Fibroblast of lung (primary cell): ENCODE data around the gene RCAN3. TPM values are rescaled to one million over a fixed set of nuclear protein-coding genes. Genes with fewer than 3 reads are reported as not detected.

Experiments
- DNase-seq, 2 donors: peaks; one replicate each; pipeline versions ENCODE4 v3.0.0 to v3.0.0-alpha.2; 2010; ENCODE audit warnings: low read depth in 2 of 2
- H2AFZ ChIP-seq: 2 replicates; pipeline ENCODE4 v1.5.1; 2012; ENCODE audit warnings: low read length, control low read depth, inconsistent platforms
- H3K27ac ChIP-seq: 2 replicates; pipeline ENCODE4 v1.5.1; 2011; ENCODE audit warnings: low read length, control low read depth; ENCODE audit not compliant: insufficient read depth
- H3K27me3 ChIP-seq: 2 replicates; pipeline ENCODE4 v1.5.1; 2011; ENCODE audit warnings: mild to moderate bottlenecking, low read length; ENCODE audit not compliant: control insufficient read depth, insufficient read depth
- H3K36me3 ChIP-seq: 2 replicates; pipeline ENCODE4 v1.5.1; 2011; ENCODE audit warnings: low read length; ENCODE audit not compliant: control insufficient read depth, insufficient read depth
- H3K4me1 ChIP-seq: 2 replicates; pipeline ENCODE4 v1.5.1; 2011; ENCODE audit warnings: low read length; ENCODE audit not compliant: control insufficient read depth, insufficient read depth; ENCODE audit errors: extremely low read depth
- H3K4me2 ChIP-seq: 2 replicates; pipeline ENCODE4 v1.5.1; 2011; ENCODE audit warnings: low read length, control low read depth; ENCODE audit not compliant: insufficient read depth; ENCODE audit errors: extremely low read depth
- H3K4me3 ChIP-seq, 4 experiments: fragments of 200-600 bp in 1 of 4; sonication (generic) in 1 of 4; replicated peaks in 1 of 4; 2 replicates each; pipeline ENCODE4 v1.5.1; 2011 to 2016; ENCODE audit warnings: low read length in 4 of 4, low read depth in 3 of 4, mild to moderate bottlenecking in 3 of 4, control low read depth in 2 of 4, inconsistent platforms in 1 of 4, mixed read lengths in 1 of 4; ENCODE audit not compliant: insufficient read depth in 1 of 4; ENCODE audit errors: control extremely low read depth in 1 of 4
- H3K79me2 ChIP-seq: 2 replicates; pipeline ENCODE4 v1.5.1; 2012; ENCODE audit warnings: mild to moderate bottlenecking, low read length, inconsistent platforms; ENCODE audit not compliant: control insufficient read depth, insufficient read depth
- H3K9ac ChIP-seq: 2 replicates; pipeline ENCODE4 v1.5.1; 2011; ENCODE audit warnings: mild to moderate bottlenecking, low read length, control low read depth; ENCODE audit not compliant: insufficient read depth
- H3K9me3 ChIP-seq: 2 replicates; pipeline ENCODE4 v1.5.1; 2012; ENCODE audit warnings: low read depth, low read length; ENCODE audit not compliant: control insufficient read depth, insufficient read depth
- H4K20me1 ChIP-seq: 2 replicates; pipeline ENCODE4 v1.5.1; 2011; ENCODE audit warnings: low read length; ENCODE audit not compliant: control insufficient read depth, insufficient read depth; ENCODE audit errors: extremely low read depth
- EZH2 ChIP-seq: IDR thresholded peaks from 2 replicates; pipeline ENCODE4 v1.5.1; 2012; ENCODE audit warnings: low read length, control low read depth, mild to moderate bottlenecking; ENCODE audit errors: missing control alignments
- polyA plus RNA-seq, 2 donors: library from polyadenylated mRNA; depleted of rRNA in 1 of 2; stranded (reverse) in 1 of 2; unstranded in 1 of 2; fragments of >200 nt; gene quantifications; 2 replicates each; pipeline ENCODE4 v1.2.1, GENCODE V29; 2011 to 2012; ENCODE audit warnings: missing spikeins in 1 of 2
- total RNA-seq: library from RNA; depleted of rRNA; stranded (reverse); fragments of >200 nt; gene quantifications from 2 replicates; pipeline ENCODE4 v1.2.1, GENCODE V29; 2014
- TF ChIP-seq, protein P1 (sequence below), 2 donors: IDR thresholded peaks in 1 of 2; conservative IDR thresholded peaks in 1 of 2; 1 replicate in 1 of 2; 2 replicates in 1 of 2; pipeline ENCODE4 v1.5.1; 2011 to 2012; ENCODE audit warnings: low read length in 2 of 2, control low read depth in 1 of 2, inconsistent platforms in 1 of 2, low read depth in 1 of 2, mild to moderate bottlenecking in 1 of 2

Gene RCAN3
- total and polyA plus RNA-seq, 2 donors (not counting 1 experiment from before 2014, with no cell fraction given) = 5.0 to 17.3 TPM

DNA sequence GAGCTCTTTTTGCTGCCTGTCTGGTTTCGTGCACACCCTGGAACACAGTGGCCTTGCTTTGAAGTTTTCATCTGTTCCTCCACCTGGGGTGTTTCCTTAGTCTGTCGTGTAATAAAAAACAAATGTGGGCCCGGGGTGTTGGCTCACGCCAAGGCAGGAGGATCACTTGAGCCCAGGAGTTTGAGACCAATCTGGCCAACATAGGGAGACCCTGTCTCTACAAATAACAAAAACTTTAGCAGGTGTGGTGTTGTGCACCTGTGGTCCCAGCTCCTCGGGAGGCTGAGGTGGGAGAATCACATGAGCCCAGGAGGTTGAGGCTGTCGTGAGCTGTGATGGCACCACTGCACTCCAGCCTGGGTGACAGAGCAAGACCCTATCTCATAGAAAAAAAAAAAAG, 57.7 kb downstream of the RCAN3 start:
- TF ChIP-seq, protein P1, sequence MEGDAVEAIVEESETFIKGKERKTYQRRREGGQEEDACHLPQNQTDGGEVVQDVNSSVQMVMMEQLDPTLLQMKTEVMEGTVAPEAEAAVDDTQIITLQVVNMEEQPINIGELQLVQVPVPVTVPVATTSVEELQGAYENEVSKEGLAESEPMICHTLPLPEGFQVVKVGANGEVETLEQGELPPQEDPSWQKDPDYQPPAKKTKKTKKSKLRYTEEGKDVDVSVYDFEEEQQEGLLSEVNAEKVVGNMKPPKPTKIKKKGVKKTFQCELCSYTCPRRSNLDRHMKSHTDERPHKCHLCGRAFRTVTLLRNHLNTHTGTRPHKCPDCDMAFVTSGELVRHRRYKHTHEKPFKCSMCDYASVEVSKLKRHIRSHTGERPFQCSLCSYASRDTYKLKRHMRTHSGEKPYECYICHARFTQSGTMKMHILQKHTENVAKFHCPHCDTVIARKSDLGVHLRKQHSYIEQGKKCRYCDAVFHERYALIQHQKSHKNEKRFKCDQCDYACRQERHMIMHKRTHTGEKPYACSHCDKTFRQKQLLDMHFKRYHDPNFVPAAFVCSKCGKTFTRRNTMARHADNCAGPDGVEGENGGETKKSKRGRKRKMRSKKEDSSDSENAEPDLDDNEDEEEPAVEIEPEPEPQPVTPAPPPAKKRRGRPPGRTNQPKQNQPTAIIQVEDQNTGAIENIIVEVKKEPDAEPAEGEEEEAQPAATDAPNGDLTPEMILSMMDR (conservative IDR thresholded peaks at IDR 0.05 in 1 of 2, IDR thresholded peaks at IDR 0.05 in 1 of 2; ENCODE audit: low read depth in 1 of 2, low read length in 2 of 2) = no peak
- TF ChIP-seq EZH2 = no peak
- no peak overlapping the region for H3K4me2 ChIP-seq
- no peak overlapping the region for H2AFZ ChIP-seq
- no peaks in the 10 kb centered on the region for H3K79me2 ChIP-seq
- DNase-seq = no peak
- H3K9me3 ChIP-seq = no peaks in the 10 kb centered on the region
- no peaks in the 10 kb centered on the region for H3K36me3 ChIP-seq
- no peaks in the 10 kb centered on the region for H4K20me1 ChIP-seq
- H3K4me1 ChIP-seq = no peaks in the 10 kb centered on the region
- no peak overlapping the region for H3K9ac ChIP-seq
- no peak overlapping the region for H3K4me3 ChIP-seq
- no peak overlapping the region for H3K27ac ChIP-seq
- H3K27me3 ChIP-seq = peaks cover 12% of the 10 kb centered on the region

DNA sequence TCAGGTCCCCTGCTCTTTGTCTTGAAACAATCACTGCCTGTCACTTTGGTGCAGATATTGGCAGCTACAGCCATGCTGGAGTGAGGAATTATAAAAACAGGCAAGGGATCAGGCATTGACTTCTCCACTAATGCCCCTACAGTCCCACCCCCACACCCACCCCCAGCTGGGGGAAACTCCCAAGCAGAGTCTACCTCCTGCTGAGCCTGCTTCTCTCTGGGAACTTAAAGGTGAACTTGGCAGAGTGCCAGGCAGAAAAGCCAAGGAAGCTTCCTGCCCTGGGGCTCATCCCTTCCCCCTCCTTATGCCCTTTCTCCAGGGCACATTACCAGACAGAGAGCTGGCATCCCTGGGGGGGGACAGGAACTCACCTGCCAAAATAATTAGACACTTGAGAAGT, 60.0 kb downstream of the RCAN3 start:
- DNase-seq = no peak
- Histone ChIP-seq H3K79me2 (no peaks in the 10 kb centered on the region), H3K9me3 (no peaks in the 10 kb centered on the region), H3K4me2 (no peak overlapping the region), H3K27me3 (peaks cover 6% of the 10 kb centered on the region), H2AFZ (no peak overlapping the region), H4K20me1 (no peaks in the 10 kb centered on the region), H3K4me3 (no peak overlapping the region), H3K27ac (no peak overlapping the region), H3K9ac (no peak overlapping the region), H3K36me3 (no peaks in the 10 kb centered on the region), H3K4me1 (no peaks in the 10 kb centered on the region)
- TF ChIP-seq EZH2 = no peak
- TF ChIP-seq, protein P1 (conservative IDR thresholded peaks at IDR 0.05 in 1 of 2, IDR thresholded peaks at IDR 0.05 in 1 of 2; ENCODE audit: low read depth in 1 of 2, low read length in 2 of 2) = no peak

DNA sequence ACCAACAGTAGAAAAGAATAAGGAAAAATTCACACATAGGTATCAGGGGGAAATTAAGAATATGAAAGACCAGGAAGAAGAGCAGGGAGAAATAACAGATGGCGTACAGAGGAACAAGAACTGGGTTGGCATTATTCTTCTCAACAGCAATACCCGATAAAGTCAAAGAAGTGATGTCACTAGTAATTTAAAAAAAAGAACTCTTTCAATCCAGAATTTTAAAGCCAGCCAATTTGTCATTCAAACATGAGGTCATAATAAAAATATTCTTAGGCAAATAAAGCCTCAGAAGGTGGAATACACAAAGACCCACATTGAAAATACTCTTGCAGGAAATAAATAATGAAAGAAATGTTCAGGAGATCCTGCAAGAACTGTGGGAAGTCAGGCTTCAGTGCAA, 62.1 kb downstream of the RCAN3 start:
- H3K9ac ChIP-seq = no peak overlapping the region

More for the DNA sequence above, 62.1 kb downstream of the RCAN3 start:
- no peak for TF ChIP-seq EZH2
- TF ChIP-seq, protein P1 (conservative IDR thresholded peaks at IDR 0.05 in 1 of 2, IDR thresholded peaks at IDR 0.05 in 1 of 2; ENCODE audit: low read depth in 1 of 2, low read length in 2 of 2) = no peak
- Histone ChIP-seq H3K27ac (no peak overlapping the region), H3K4me2 (no peak overlapping the region), H3K79me2 (no peaks in the 10 kb centered on the region), H3K27me3 (peaks cover 3% of the 10 kb centered on the region), H3K4me3 (no peak overlapping the region), H3K36me3 (no peaks in the 10 kb centered on the region), H2AFZ (no peak overlapping the region), H4K20me1 (no peaks in the 10 kb centered on the region), H3K9me3 (no peaks in the 10 kb centered on the region), H3K4me1 (no peaks in the 10 kb centered on the region)
- no peak for DNase-seq
